Measurements from ENCODE around the gene GPR78. TPM values are rescaled to one million over a fixed set of nuclear protein-coding genes. Genes with fewer than 3 reads are reported as not detected.

GPR78 gene
- polyA plus RNA-seq, 1 of the 3 experiments (the other 2 are of a cell fraction), result not detected

- 100% methylated on average over 1 of the region's 5 CpGs for WGBS (ENCODE audit: low lambda C conversion rate)
- Histone ChIP-seq H3K27me3 (ENCODE audit: insufficient read depth) (no peaks in the 10 kb centered on the region), H3K36me3 (replicated peaks in 1 of 2; ENCODE audit: control insufficient read depth in 1 of 2, insufficient read depth in 2 of 2, low read length in 1 of 2) (no peaks in the 10 kb centered on the region), H3F3A (replicated peaks; ENCODE audit: insufficient read depth) (no peaks in the 10 kb centered on the region), H3K4me2 (no peak overlapping the region), H4K20me1 (ENCODE audit: insufficient read depth) (no peaks in the 10 kb centered on the region), H3K9ac (no peak overlapping the region), H3K9me3 (no peaks in the 10 kb centered on the region), H2AFZ (ENCODE audit: low read depth) (no peak overlapping the region), H3K79me2 (ENCODE audit: insufficient read depth) (no peaks in the 10 kb centered on the region), H3K9me2 (no peaks in the 10 kb centered on the region), H3K4me3 (ENCODE audit: low read depth in 2 of 2, low read length in 1 of 2) (no peak overlapping the region), H3K27ac (ENCODE audit: low read depth in 2 of 2, low read length in 1 of 2) (no peak overlapping the region), H3K4me1 (ENCODE audit: control insufficient read depth in 1 of 2, insufficient read depth in 2 of 2, low read depth in 1 of 2, low read length in 1 of 2) (peaks cover 0 to 7% of the 10 kb centered on the region in 2 experiments; a peak in 2 of 4 replicates)
- ChIA-PET POLR2A (no interaction called here), CTCF (no interaction called here)
- DNase-seq, result no peak
- TF ChIP-seq TCF12 (IDR thresholded peaks at IDR 0.05), result no peak
- TF ChIP-seq GATA2 (CRISPR knock-in tag; IDR thresholded peaks at IDR 0.05), result no peak
- no peak for TF ChIP-seq EZH2phosphoT487 (IDR thresholded peaks at IDR 0.05; ENCODE audit: borderline replicate concordance, low read depth)
- TF ChIP-seq FOXJ3 (CRISPR knock-in tag; IDR thresholded peaks at IDR 0.05), result no peak
- no peak for TF ChIP-seq RAD21 (IDR thresholded peaks at IDR 0.05; ENCODE audit: low read length)
- TF ChIP-seq ZBTB33 (IDR thresholded peaks at IDR 0.05; ENCODE audit: borderline replicate concordance, low read depth), result no peak
- no peak for TF ChIP-seq EP300 (IDR thresholded peaks at IDR 0.05; ENCODE audit: borderline replicate concordance in 1 of 2, low read depth in 1 of 2, low read length in 1 of 2)
- TF ChIP-seq TEAD4 (IDR thresholded peaks at IDR 0.05; ENCODE audit: borderline replicate concordance, insufficient read depth), result no peak
- no peak for TF ChIP-seq PBX3 (IDR thresholded peaks at IDR 0.05)
- TF ChIP-seq NFIC (IDR thresholded peaks at IDR 0.05; ENCODE audit: borderline replicate concordance), result no peak
- TF ChIP-seq RFX5 (IDR thresholded peaks at IDR 0.05; ENCODE audit: low read length), result no peak
- TF ChIP-seq CTCF (IDR thresholded peaks at IDR 0.05), result no peak
- TF ChIP-seq USF2 (IDR thresholded peaks at IDR 0.05; ENCODE audit: borderline replicate concordance, low read depth, low read length), result no peak
- no peak for TF ChIP-seq POLR2AphosphoS5 (IDR thresholded peaks at IDR 0.05; ENCODE audit: low read depth, low read length)
These were observed 40.5 kb upstream of the GPR78 start for GRCh38 chr4:8539661-8540060.

All from SK-N-SH (cell line).